Lung (tissue), 12 donors: ENCODE results near the gene NRXN2. TPM values are rescaled to one million over a fixed set of nuclear protein-coding genes. Genes with fewer than 3 reads are reported as not detected.

ENCODE experiments used
- ATAC-seq: fragments of 200-7000 bp; cut with Tn5 transposase; one replicate; pipeline ENCODE4 v1.9.1; 2020; ENCODE audit warnings: moderate number of reproducible peaks; ENCODE audit not compliant: insufficient read depth, low FRiP score
- DNase-seq, 3 donors: peaks; one replicate each; pipeline ENCODE4 v3.0.0-alpha.2; 2013 to 2017
- H3K27ac ChIP-seq, 2 donors: one replicate each; pipeline ENCODE4 v1.5.1; 2013; ENCODE audit warnings: mild to moderate bottlenecking in 2 of 2, moderate library complexity in 2 of 2, control low read depth in 1 of 2, inconsistent platforms in 1 of 2, low read depth in 1 of 2, low read length in 1 of 2
- H3K27me3 ChIP-seq, 3 donors: one replicate each; pipeline ENCODE4 v1.5.1; 2013; ENCODE audit warnings: low read length in 2 of 3; ENCODE audit not compliant: control insufficient read depth in 3 of 3, insufficient read depth in 3 of 3
- H3K36me3 ChIP-seq, 4 donors: one replicate each; pipeline ENCODE4 v1.5.1; 2013; ENCODE audit warnings: low read length in 4 of 4, mild to moderate bottlenecking in 1 of 4, moderate library complexity in 1 of 4; ENCODE audit not compliant: control insufficient read depth in 4 of 4, insufficient read depth in 4 of 4
- H3K4me1 ChIP-seq, 5 donors: one replicate each; pipeline ENCODE4 v1.5.1; 2013; ENCODE audit warnings: low read length in 5 of 5, mild to moderate bottlenecking in 2 of 5, moderate library complexity in 1 of 5; ENCODE audit not compliant: control insufficient read depth in 5 of 5, insufficient read depth in 5 of 5
- H3K4me3 ChIP-seq: one replicate; pipeline ENCODE4 v1.5.1; 2013; ENCODE audit warnings: mild to moderate bottlenecking, control low read depth, moderate library complexity
- H3K9ac ChIP-seq, 2 donors: one replicate each; pipeline ENCODE4 v1.5.1; 2013; ENCODE audit warnings: low read length in 2 of 2, control low read depth in 1 of 2; ENCODE audit not compliant: insufficient read depth in 1 of 2
- H3K9me3 ChIP-seq, 4 donors: one replicate each; pipeline ENCODE4 v1.5.1; 2013; ENCODE audit warnings: low read length in 3 of 4, mild to moderate bottlenecking in 1 of 4, moderate library complexity in 1 of 4; ENCODE audit not compliant: control insufficient read depth in 4 of 4, insufficient read depth in 3 of 4
- CTCF ChIP-seq: IDR thresholded peaks from 2 replicates; pipeline ENCODE4 v1.5.1; 2012; ENCODE audit warnings: mild to moderate bottlenecking; ENCODE audit errors: control extremely low read depth, extremely low read depth
- WGBS, 2 donors: extraction: QIAGEN DNeasy Blood & Tissue Kit; methylation state at CpG; one replicate each; pipeline ENCODE4 v1.1.7; 2013; 5-methylcytosine and 5-hydroxymethylcytosine counted together
- polyA plus RNA-seq, 2 donors: library from polyadenylated mRNA; stranded (reverse); fragments of 200-250 nt; gene quantifications; one replicate each; pipeline ENCODE4 v1.2.1, GENCODE V29; 2013
- total RNA-seq, 2 donors: library from RNA; depleted of rRNA in 1 of 2; stranded (reverse); fragments of >200 nt in 1 of 2; gene quantifications; one replicate each; pipeline ENCODE4 v1.2.1, GENCODE V29; 2014 to 2021
- donor health status: control.
- donor health status: control.
- donor health status: Bipolar disorder and iron deficiency.
- donor health status: healthy.
- donor health status: DM: yes; HTN: yes; CAD: no.

NRXN2 gene
- total and polyA plus RNA-seq, 4 donors: 0.39 to 6.6 (median 1.1) TPM

- 90 to 93% methylated on average over 29 to 30 of the region's 30 CpGs for WGBS, 2 donors
- peaks cover 57 to 78% (median 59%) of the 10 kb centered on the region in 4 donors for H3K36me3 ChIP-seq
- TF ChIP-seq CTCF: no peak
- H3K4me3 ChIP-seq: no peak overlapping the region
- H3K27me3 ChIP-seq: no peaks in the 10 kb centered on the region
- no peaks in the 10 kb centered on the region for H3K9me3 ChIP-seq
- no peak overlapping the region for H3K27ac ChIP-seq
- no peak overlapping the region for H3K9ac ChIP-seq
- no peak for DNase-seq
- ATAC-seq: no peak
- H3K4me1 ChIP-seq: peaks cover 0 to 5% (median 3%) of the 10 kb centered on the region in 5 donors
These were observed 42.4 kb upstream of the NRXN2 start for GRCh38 chr11:64765291-64765850.

GRCh38 chr11:64764753-64765152, 41.8 kb upstream of the NRXN2 start:
- no peak for DNase-seq
- H3K27me3 ChIP-seq: no peaks in the 10 kb centered on the region
- H3K9ac ChIP-seq: no peak overlapping the region
- peaks cover 0 to 11% (median 8%) of the 10 kb centered on the region in 5 donors for H3K4me1 ChIP-seq
- H3K4me3 ChIP-seq: no peak overlapping the region
- TF ChIP-seq CTCF: no peak
- no peak for ATAC-seq
- no peaks in the 10 kb centered on the region for H3K9me3 ChIP-seq
- peak overlapping the region in 1 of 2 donors; percentile 17 for H3K27ac ChIP-seq
- peaks cover 50 to 72% (median 53%) of the 10 kb centered on the region in 4 donors for H3K36me3 ChIP-seq
- 88 to 91% methylated on average over 8 of the region's 8 CpGs for WGBS, 2 donors

- DNase-seq (no peak), ATAC-seq (no peak)
- Histone ChIP-seq H3K4me1 (peaks cover 0 to 17% (median 8%) of the 10 kb centered on the region in 5 donors), H3K9ac (no peak overlapping the region), H3K9me3 (no peaks in the 10 kb centered on the region), H3K27ac (peak overlapping the region in 1 of 2 donors; percentile 57), H3K27me3 (no peaks in the 10 kb centered on the region), H3K36me3 (peaks cover 44 to 66% (median 47%) of the 10 kb centered on the region in 4 donors), H3K4me3 (no peak overlapping the region)
- 50 to 64% methylated on average over 11 of the region's 11 CpGs for WGBS, 2 donors
- no peak for TF ChIP-seq CTCF
These were observed 41.1 kb upstream of the NRXN2 start for GRCh38 chr11:64764040-64764611.
